ENCODE data around the gene HSPB6. TPM values are rescaled to one million over a fixed set of nuclear protein-coding genes. Genes with fewer than 3 reads are reported as not detected.
"Not testable (repeated sequence)": the region's sequence is repeated elsewhere in the genome, so short reads cannot be mapped to it uniquely, and the experiment has no call there.

The HSPB6 gene
- polyA plus RNA-seq (ENCODE audit: low read depth in 6 of 6): not detected

GRCh38 chr19:35756377-35757230 is at the start of gene HSPB6:
Gene HSPB6, minus strand, starts transcription at chr19:35757029. Its CDS starts 21 bp downstream, at chr19:35757008.
- Mint-ChIP-seq H3K9me3 (no peaks in the 10 kb centered on the region), H3K4me3 (peak within 1 kb of the TSS; percentile 89 to 100 (median 98)), H3K27ac (peak within 1 kb of the TSS; percentile 93 to 98 (median 97)), H3K4me1 (peaks cover 33 to 37% (median 37%) of the 10 kb centered on the region in 3 donors), H3K36me3 (peaks cover 0 to 25% of the 10 kb centered on the region in 2 donors), H3K27me3 (peaks cover 9 to 30% (median 25%) of the 10 kb centered on the region in 3 donors)
- ATAC-seq (ENCODE audit: low read depth in 2 of 2) (no peak), DNase-seq (no peak)

GRCh38 chr19:35806597-35806996 is 49.8 kb upstream of the HSPB6 start:
- Mint-ChIP-seq H3K4me3 (no peak overlapping the region), H3K9me3 (peaks cover 0 to 5% (median 0%) of the 10 kb centered on the region in 7 donors), H3K27ac (no peak overlapping the region), H3K27me3 (peaks cover 7 to 31% (median 12%) of the 10 kb centered on the region in 3 donors), H3K4me1 (peaks cover 12 to 17% (median 14%) of the 10 kb centered on the region in 3 donors), H3K36me3 (no peaks in the 10 kb centered on the region)
- DNase-seq: no peak
- no peak for ATAC-seq (ENCODE audit: low read depth in 2 of 2)

GRCh38 chr19:35805526-35806102 is 48.8 kb upstream of the HSPB6 start:
- Mint-ChIP-seq H3K4me3 (no peak overlapping the region), H3K27me3 (peaks cover under 1 to 21% (median 2%) of the 10 kb centered on the region in 3 donors), H3K36me3 (no peaks in the 10 kb centered on the region), H3K9me3 (peaks cover 0 to 5% (median 0%) of the 10 kb centered on the region in 7 donors), H3K27ac (peak overlapping the region in 1 of 6 donors; percentile 68), H3K4me1 (peaks cover 10 to 17% (median 12%) of the 10 kb centered on the region in 3 donors)
- ATAC-seq (ENCODE audit: low read depth in 2 of 2) (no peak), DNase-seq (no peak)

- Mint-ChIP-seq H3K4me3 (no peak overlapping the region), H3K36me3 (no peaks in the 10 kb centered on the region), H3K9me3 (peaks cover 0 to 5% (median 0%) of the 10 kb centered on the region in 7 donors), H3K27me3 (peaks cover 12 to 34% (median 14%) of the 10 kb centered on the region in 3 donors), H3K4me1 (peaks cover 16 to 25% (median 18%) of the 10 kb centered on the region in 3 donors), H3K27ac (peak overlapping the region in 1 of 6 donors; percentile 34)
- ATAC-seq (ENCODE audit: low read depth in 2 of 2) (no peak), DNase-seq (no peak)
Measured at GRCh38 chr19:35801828-35802227, 45.0 kb upstream of the HSPB6 start.

GRCh38 chr19:35797663-35798062 is 40.8 kb upstream of the HSPB6 start:
- Mint-ChIP-seq H3K9me3 (peaks cover 0 to 4% (median 0%) of the 10 kb centered on the region in 7 donors), H3K27me3 (peaks cover 22 to 49% (median 32%) of the 10 kb centered on the region in 3 donors), H3K27ac (no peak overlapping the region), H3K36me3 (no peaks in the 10 kb centered on the region), H3K4me1 (peaks cover 7 to 10% (median 9%) of the 10 kb centered on the region in 3 donors), H3K4me3 (peak overlapping the region in 1 of 8 donors; percentile 65)
- DNase-seq (no peak), ATAC-seq (ENCODE audit: low read depth in 2 of 2) (no peak)

- Mint-ChIP-seq H3K9me3 (peaks cover 0 to 4% (median 0%) of the 10 kb centered on the region in 7 donors), H3K4me1 (peaks cover 7 to 10% (median 9%) of the 10 kb centered on the region in 3 donors), H3K27me3 (peaks cover 22 to 52% (median 32%) of the 10 kb centered on the region in 3 donors), H3K27ac (peak overlapping the region in 3 of 6 donors; percentile 56 to 87 (median 78)), H3K36me3 (no peaks in the 10 kb centered on the region), H3K4me3 (peak overlapping the region in 2 of 8 donors; percentile 20 to 25)
- DNase-seq: no peak
- no peak for ATAC-seq (ENCODE audit: low read depth in 2 of 2)
Measured at GRCh38 chr19:35796645-35797542, 40.1 kb upstream of the HSPB6 start.

GRCh38 chr19:35795564-35795963 is 38.7 kb upstream of the HSPB6 start:
- not testable (repeated sequence) for DNase-seq; H3K4me1 Mint-ChIP-seq; H3K4me3 Mint-ChIP-seq; H3K36me3 Mint-ChIP-seq; H3K9me3 Mint-ChIP-seq; ATAC-seq (ENCODE audit: low read depth in 2 of 2); H3K27ac Mint-ChIP-seq
- peaks cover 22 to 52% (median 32%) of the 10 kb centered on the region in 3 donors for H3K27me3 Mint-ChIP-seq

- peaks cover 7 to 10% (median 9%) of the 10 kb centered on the region in 3 donors for H3K4me1 Mint-ChIP-seq
- ATAC-seq (ENCODE audit: low read depth in 2 of 2) (no peak), DNase-seq (no peak)
- no peak overlapping the region for H3K27ac Mint-ChIP-seq
- peaks cover 22 to 38% (median 25%) of the 10 kb centered on the region in 3 donors for H3K27me3 Mint-ChIP-seq
- H3K4me3 Mint-ChIP-seq: no peak overlapping the region
- no peaks in the 10 kb centered on the region for H3K36me3 Mint-ChIP-seq
- no peaks in the 10 kb centered on the region for H3K9me3 Mint-ChIP-seq
Measured at GRCh38 chr19:35793381-35794165, 36.7 kb upstream of the HSPB6 start.

- ATAC-seq (ENCODE audit: low read depth in 2 of 2): no peak
- no peak for DNase-seq
- peaks cover 18 to 33% (median 25%) of the 10 kb centered on the region in 3 donors for H3K27me3 Mint-ChIP-seq
- H3K9me3 Mint-ChIP-seq: no peaks in the 10 kb centered on the region
- H3K27ac Mint-ChIP-seq: no peak overlapping the region
- H3K4me3 Mint-ChIP-seq: no peak overlapping the region
- H3K4me1 Mint-ChIP-seq: peaks cover 7 to 10% (median 9%) of the 10 kb centered on the region in 3 donors
- H3K36me3 Mint-ChIP-seq: no peaks in the 10 kb centered on the region
Measured at GRCh38 chr19:35792888-35793287, 36.1 kb upstream of the HSPB6 start.

- DNase-seq (no peak), ATAC-seq (ENCODE audit: low read depth in 2 of 2) (no peak)
- Mint-ChIP-seq H3K36me3 (no peaks in the 10 kb centered on the region), H3K4me3 (no peak overlapping the region), H3K27ac (no peak overlapping the region), H3K27me3 (peaks cover 14 to 27% (median 23%) of the 10 kb centered on the region in 3 donors), H3K9me3 (no peaks in the 10 kb centered on the region), H3K4me1 (peaks cover 6 to 7% (median 7%) of the 10 kb centered on the region in 3 donors)
Measured at GRCh38 chr19:35792312-35792711, 35.5 kb upstream of the HSPB6 start.

- H3K4me1 Mint-ChIP-seq: peaks cover 2 to 3% (median 2%) of the 10 kb centered on the region in 3 donors
- ATAC-seq (ENCODE audit: low read depth in 2 of 2): no peak
- no peak for DNase-seq
- H3K9me3 Mint-ChIP-seq: no peaks in the 10 kb centered on the region
- H3K4me3 Mint-ChIP-seq: no peak overlapping the region
- peaks cover 9 to 23% (median 18%) of the 10 kb centered on the region in 3 donors for H3K27me3 Mint-ChIP-seq
- H3K27ac Mint-ChIP-seq: no peak overlapping the region
- no peaks in the 10 kb centered on the region for H3K36me3 Mint-ChIP-seq
Measured at GRCh38 chr19:35791814-35792279, 35.0 kb upstream of the HSPB6 start.

Data from naive B cell (primary cell).